Mammary epithelial cell (primary cell): ENCODE results near the gene BCO1.

Source experiments
- CTCF ChIP-seq, 2 donors: IDR thresholded peaks in 1 of 2; conservative IDR thresholded peaks in 1 of 2; 2 replicates each; pipeline ENCODE4 v1.5.1; 2011 to 2012; ENCODE audit warnings: inconsistent platforms in 2 of 2, low read length in 2 of 2, mild to moderate bottlenecking in 2 of 2, control low read depth in 1 of 2, low read depth in 1 of 2; ENCODE audit not compliant: insufficient read depth in 1 of 2; ENCODE audit errors: extremely low read depth in 1 of 2
- EZH2 ChIP-seq: IDR thresholded peaks from 2 replicates; pipeline ENCODE4 v1.6.1; 2012; ENCODE audit warnings: low read length, inconsistent platforms, borderline replicate concordance

GRCh38 chr16:81259916-81260315 is 21.4 kb downstream of the BCO1 start:
- TF ChIP-seq CTCF (conservative IDR thresholded peaks at IDR 0.05 in 1 of 2, IDR thresholded peaks at IDR 0.05 in 1 of 2; ENCODE audit: extremely low read depth in 1 of 2, insufficient read depth in 1 of 2, low read depth in 1 of 2, low read length in 2 of 2): no peak
- no peak for TF ChIP-seq EZH2
